Fibroblast of upper back skin (primary cell): ENCODE data around the gene RALY.
A peak's percentile ranks its signal among the peaks of the same experiment; 100 is the strongest.

Experiments
- DNase-seq: peaks from one replicate; pipeline ENCODE4 v3.0.0-alpha.2; 2013

RALY gene

GRCh38 chr20:34052414-34052813 is 58.7 kb downstream of the RALY start:
- DNase-seq: no peak

DNA sequence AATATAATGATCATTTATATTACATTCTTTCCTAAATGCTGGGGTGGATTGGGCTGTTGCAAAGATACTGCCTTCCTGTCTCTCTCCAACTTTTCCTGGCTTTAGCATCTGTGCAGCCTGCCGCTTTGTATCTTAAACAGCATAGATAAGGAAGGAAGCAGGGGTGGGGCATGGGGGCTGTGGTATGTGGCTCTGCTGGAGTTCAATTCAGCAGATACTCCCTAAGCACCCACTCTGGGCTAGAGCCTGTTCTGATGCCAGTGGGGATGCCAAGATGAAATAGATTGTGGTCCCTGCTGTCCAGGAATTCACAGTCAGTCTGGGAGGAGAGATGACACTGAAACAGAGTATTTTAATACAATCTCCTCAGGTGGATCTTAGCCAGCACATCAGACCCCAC is 61.6 kb downstream of the RALY start:
- no peak for DNase-seq

DNA sequence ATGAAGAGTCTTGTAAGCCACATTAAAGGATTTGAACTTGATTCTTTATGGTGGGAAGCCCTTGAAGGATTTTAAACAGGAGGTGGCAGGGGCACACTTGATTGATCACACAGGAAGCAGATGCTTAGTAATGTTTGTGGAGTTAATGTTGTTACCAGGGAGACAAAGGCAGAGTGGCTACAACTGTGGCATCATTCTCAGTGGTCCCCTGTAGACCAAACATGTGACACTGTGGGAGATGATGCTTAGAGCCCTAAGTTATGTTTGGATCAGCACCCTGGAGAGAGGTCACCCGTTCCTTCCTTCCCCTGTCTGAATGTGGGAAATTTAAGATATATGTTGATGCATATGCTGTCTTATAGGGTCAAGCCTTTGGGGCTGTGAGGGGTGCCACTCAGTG is 65.1 kb downstream of the RALY start:
- DNase-seq: no peak

GRCh38 chr20:34060970-34061369 is 67.3 kb downstream of the RALY start:
- no peak for DNase-seq

DNA sequence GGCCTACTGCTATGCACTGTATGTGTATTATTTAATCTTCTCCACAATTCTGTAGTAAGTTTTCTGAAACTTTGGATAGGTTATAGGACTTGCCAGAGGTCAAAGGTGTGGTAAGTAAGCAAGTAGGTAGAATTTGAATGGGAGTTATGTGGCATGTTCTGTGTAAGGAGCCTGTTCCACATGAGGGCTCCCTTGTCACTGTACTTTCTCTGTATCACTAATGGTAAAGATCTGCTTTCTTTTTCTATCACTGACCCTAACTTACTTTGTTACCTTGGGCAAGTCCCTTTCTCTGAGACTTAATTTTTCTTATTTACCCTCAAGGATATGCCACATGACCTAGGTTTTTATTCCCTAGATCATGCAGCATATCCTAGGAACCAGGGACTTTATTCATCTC is 68.0 kb downstream of the RALY start:
- no peak for DNase-seq

DNA sequence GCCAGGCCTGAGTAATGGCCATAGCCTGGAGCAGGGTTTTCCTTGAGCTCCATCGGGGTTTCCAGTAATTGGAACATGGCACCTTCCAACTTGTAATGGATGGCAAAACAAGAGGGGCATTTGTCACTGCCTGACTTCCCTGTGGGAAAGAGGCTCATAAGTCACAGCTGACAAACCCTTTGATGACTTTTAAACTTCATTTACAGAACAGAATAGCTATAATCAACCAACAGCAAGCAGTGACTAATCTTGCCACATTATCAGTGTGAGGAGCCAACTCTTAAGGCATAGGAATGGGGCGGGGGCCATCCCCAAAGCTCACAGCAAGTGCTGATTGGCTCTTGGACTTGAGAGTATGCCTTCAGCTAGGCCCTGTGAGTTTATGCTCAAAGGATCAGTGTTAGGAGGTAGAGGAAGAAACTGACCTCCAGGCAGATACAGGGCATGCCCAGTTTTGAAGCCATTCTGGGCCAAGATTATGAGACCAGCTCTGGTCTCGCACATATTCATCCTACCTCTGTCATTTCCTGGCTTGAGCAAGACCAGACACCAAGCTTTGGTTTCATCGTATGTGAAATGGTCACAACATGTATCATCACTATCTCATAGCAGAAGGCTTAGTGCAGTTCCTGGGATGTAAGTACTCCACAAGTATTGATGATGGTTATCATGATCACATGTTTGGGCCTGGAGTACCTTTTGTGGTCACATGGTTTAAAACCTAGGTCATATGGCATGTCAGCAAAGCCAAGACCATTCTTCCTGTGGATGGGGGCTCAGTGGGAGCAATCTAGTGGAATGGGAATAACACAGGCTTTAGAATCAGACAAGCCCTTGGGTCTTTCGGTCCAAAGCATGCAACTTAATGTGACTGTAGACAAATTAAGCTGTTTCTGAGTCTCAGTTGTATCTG is 69.1 kb downstream of the RALY start:
- DNase-seq: no peak

DNA sequence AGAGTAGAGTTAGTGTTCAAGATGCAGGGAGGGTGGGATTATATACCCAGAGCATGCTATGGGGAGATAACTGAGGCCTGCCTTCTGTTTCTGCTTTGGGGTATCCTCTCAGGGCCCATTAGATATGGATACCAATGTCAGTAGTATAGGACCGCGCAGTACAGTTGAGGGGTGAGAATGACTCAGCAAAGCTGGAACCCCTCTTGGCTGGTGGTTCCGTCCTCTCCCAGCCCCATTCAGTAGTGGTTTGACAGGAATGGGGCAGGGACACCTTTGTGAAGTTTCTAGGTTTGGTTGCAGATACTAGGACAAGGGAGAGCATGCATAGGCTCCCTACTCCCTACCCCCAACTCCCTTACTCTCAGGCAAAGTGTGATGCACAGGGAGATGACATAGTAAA is 70.6 kb downstream of the RALY start:
- no peak for DNase-seq

DNA sequence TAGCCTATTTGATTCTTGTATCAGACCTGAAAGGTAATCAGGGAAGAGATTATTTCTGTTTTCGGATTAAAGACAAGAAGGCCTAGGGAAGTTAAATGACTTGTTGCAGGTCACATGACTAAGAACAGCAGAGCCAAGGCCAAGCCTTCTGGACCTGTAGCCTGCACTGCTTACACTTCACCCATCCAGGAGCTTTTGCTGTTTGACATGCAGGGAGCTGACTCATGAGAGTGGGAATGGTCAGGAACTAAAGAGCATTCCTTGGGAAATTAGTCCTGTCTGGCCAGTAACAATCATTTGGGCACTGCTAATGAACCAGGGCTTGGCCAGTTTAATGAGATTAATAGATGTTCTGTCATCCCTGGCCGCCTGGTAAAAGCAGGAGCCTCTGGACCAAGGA is 71.5 kb downstream of the RALY start:
- peak; percentile 65 for DNase-seq

DNA sequence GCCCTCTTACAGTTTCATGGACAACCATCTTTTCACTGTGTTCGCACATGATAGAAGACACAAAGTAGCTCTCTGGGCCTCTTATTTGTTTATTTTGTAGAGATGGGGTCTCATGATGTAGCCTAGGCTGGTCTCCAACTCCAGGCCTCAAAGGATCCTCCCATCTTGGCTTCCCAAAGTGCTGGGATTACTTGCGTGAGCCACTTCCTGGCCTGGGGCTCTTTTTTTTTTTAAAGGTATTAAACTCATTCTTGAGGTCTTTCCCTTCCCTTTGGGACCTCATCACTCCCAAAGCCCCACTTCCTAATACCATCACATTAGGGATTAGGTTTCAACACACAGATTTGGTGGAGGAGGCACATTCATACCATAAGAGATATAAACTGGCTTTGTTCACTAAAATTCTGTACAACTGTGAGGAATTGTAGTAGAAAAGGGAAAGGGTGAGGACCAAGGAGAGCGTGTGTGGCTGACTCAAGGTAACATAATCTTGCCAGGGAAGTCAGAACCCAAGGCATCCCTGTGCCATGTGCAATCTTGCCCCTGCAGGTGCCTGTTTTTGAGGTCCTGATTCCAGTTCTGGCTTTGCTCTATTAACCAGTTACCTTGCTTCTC is 72.9 kb downstream of the RALY start:
- DNase-seq: peak; percentile 73

GRCh38 chr20:34068001-34068400 is 74.3 kb downstream of the RALY start:
- no peak for DNase-seq

DNA sequence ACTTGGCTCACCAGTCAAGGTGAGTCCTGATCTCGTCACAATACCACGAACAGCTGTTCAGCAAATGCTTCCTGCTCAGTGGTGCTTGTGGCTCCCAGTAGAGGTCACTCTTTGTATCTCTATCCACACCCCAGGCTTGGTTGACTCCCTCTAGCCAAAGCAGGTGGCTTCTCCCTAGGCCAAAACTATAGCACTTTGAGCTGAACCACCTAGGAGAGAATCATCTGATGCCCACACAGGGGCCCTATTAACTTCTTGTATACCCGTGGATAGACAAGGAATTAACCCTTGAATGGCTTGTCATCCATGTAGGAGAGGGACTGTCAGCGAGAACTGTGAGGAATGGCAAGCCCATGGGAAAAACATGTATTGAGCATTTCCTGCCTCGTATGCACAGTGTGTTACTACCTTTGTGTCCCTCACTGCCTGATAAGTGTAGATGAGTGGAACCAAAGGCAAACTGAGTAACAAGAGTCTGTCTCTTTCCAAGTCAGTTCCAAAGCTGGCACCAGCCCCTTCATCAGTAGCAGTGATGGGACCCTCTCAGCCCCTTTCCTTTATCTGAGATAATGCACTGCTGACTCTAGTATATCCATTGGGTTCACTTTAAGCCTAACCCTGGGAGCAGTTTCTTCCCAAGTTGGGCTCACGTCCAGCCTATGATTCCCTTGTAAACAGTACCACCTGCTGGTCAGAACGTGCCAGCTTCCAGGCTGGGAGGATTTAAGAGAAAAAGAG is 75.8 kb downstream of the RALY start:
- peak; percentile 81 for DNase-seq

DNA sequence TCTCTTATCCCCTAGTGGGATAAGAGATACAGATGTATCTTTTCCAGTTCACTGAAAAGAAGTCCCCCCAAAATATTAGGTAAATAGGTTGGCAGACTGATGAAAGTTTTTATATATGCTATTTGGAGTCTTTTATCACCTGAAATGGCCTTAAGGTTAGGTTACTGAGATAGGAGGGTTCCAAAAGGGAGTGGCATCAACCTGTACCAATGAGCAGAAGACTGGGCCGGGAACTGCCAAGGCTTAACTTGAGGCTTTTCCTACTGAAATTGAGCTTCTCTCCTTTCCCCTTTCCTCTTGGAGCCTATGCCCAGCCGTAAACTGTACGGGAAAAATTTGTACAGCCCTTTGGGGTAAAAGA is 76.3 kb downstream of the RALY start:
- no peak for DNase-seq

- no peak for DNase-seq
Measured at GRCh38 chr20:34070859-34071258, 77.1 kb downstream of the RALY start.

DNA sequence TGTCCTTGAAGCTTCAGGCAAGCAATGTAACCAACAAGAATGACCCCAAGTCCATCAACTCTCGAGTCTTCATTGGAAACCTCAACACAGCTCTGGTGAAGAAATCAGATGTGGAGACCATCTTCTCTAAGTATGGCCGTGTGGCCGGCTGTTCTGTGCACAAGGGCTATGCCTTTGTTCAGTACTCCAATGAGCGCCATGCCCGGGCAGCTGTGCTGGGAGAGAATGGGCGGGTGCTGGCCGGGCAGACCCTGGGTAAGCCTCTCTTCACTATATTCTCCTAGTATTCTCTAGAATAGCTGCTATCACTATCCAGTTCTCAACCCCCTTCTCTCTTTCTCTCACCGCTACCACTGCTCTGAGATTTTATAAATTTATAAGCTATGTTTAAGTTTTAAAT is 78.4 kb downstream of the RALY start:
- no peak for DNase-seq

DNA sequence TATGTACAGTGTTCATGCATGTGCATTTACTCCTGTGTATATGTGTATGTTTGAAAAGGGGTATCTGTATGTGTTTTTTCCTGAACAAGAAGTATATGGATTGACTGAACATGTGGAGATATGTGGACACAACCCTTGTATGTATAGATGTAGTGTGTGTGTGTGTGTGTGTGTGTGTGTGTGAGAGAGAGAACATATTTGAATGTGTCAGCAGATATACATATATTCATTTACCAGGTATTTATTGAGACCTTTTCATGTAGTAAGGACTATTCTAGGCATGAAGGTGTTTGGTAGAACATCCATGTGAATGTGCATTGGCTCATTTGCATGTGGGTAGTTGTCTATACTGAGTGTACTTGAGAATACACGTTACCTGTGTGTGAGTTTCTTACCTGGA is 79.1 kb downstream of the RALY start:
- DNase-seq: no peak

DNA sequence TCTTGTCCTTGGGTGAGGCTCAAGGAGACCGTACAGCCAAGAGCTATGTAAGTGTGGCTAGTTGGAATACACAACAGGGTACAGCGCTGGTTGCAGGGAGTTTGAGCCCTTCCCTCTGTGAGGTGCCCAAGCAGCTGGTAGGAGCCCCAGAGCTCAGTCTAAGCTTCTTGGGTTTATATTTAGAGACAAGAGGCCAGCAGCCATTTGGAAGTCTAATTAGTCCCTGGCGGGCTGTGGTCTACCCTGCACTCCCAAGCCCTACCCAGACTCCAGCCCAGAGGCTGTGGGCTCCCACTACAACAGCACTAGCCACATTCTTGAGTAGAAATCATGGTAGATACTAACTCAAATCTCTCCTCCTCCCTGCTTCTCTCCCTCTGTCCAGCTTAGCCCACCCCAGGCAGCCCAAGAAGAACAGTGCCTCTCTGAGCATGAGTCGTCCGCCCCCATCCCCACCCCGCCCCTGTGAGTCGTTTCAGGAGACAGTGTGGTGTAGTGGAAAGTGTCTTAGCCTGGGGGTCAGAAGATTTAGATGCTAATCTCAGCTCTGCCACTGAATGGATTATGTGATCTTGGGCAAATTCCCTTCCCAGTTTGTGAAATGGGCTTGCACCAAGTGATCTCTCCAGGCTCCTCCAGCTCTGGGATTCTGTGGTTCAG is 80.5 kb downstream of the RALY start:
- DNase-seq: no peak

DNA sequence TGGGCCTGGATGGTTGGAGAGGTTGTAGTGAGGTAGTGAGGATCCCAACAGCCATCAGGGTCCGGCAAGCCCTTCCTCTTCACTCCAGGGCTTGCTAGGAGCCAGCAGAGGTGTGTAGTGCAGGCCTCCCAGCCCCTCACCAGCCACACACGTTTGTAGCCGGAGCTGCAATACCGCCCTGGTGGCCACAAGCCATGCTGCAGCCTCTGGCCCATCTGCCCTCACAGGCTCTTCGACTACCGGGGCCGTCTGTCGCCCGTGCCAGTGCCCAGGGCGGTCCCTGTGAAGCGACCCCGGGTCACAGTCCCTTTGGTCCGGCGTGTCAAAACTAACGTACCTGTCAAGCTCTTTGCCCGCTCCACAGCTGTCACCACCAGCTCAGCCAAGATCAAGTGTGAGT is 81.9 kb downstream of the RALY start:
- no peak for DNase-seq

GRCh38 chr20:34076952-34077351 is 83.2 kb downstream of the RALY start:
- no peak for DNase-seq

DNA sequence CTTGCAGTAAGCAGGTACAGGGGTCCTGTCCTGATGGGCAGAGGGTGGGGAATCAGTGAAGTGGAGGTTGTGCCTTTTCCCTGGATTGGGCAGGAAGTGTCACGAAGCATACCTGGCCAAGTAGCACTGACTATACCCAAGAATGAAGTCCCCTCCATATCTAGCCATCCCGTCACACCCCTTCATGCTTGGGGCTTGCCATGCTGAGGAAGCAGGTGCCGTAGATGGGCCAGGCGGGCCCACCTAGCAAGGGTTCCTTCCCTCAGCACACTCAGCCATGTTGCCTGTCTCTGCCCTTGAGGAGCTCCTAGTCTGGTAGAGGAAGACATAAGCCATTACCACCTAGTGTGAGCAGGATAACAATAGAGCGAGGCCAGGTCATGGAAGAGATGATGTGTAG is 84.8 kb downstream of the RALY start:
- no peak for DNase-seq

- DNase-seq: no peak
Measured at GRCh38 chr20:34079818-34080217, 86.1 kb downstream of the RALY start.

GRCh38 chr20:34082232-34082887 is 88.6 kb downstream of the RALY start:
- no peak for DNase-seq

DNA sequence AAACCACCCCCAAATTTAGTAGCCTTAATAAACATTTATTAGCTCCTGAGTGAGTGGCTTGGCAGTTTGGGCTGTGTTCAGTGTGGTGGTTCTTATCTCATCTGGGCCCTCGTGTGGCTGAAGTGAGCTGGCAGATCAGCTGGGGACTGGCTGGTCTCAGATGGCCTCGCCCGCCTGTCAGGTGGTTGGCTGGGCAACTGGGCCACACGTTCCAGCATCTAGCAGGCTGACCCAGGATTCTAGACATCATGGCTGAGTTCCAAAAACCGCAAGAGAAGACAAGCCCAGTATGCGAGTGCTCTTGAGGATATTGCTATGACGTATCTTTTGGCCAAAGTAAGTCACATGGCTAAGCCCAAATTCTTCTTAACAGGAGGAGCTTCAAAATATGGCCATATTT is 89.4 kb downstream of the RALY start:
- peak; percentile 83 for DNase-seq

DNA sequence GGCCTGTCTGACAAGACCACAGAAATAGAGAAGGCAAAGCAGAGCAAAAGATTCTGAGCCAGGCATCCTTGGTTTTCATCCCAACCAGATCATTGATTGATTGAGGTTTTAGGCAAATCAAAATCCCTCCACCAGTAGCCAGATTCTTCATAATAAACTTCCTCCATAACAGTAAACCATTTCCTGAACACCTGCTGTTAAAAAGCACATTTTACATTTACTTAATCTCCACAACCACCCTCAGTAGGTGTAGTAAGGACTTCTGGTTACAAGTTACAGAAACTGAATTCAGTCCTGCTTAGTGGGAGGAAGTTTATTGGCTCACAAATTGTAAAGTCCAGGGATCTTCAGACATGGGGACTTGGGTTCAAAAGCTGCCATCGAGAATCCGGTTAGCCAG is 90.1 kb downstream of the RALY start:
- DNase-seq: no peak
